IPS DF 6.9 (cell line): ENCODE measurements around the gene ZNF837.
A peak's percentile ranks its signal among the peaks of the same experiment; 100 is the strongest.

Experiments
- DNase-seq: peaks from one replicate; pipeline ENCODE4 v3.0.0-alpha.2; 2013; ENCODE audit warnings: low read depth, low spot score
- H3K27ac ChIP-seq: one replicate; pipeline ENCODE4 v1.5.1; 2013; ENCODE audit warnings: low read length, control low read depth
- H3K27me3 ChIP-seq: 2 replicates; pipeline ENCODE4 v1.6.1; 2013; ENCODE audit warnings: mild to moderate bottlenecking, low read length; ENCODE audit not compliant: control insufficient read depth, insufficient read depth
- H3K36me3 ChIP-seq: 2 replicates; pipeline ENCODE4 v1.6.1; 2013; ENCODE audit warnings: low read length; ENCODE audit not compliant: control insufficient read depth, insufficient read depth
- H3K4me1 ChIP-seq: 2 replicates; pipeline ENCODE4 v1.6.1; 2013; ENCODE audit warnings: low read length; ENCODE audit not compliant: control insufficient read depth, insufficient read depth
- H3K4me3 ChIP-seq: 2 replicates; pipeline ENCODE4 v1.5.1; 2013; ENCODE audit warnings: mild to moderate bottlenecking, low read length
- H3K9me3 ChIP-seq: 2 replicates; pipeline ENCODE4 v1.6.1; 2013; ENCODE audit warnings: low read length, inconsistent platforms; ENCODE audit not compliant: control insufficient read depth, insufficient read depth
- WGBS: extraction: QIAGEN DNeasy Blood & Tissue Kit; methylation state at CpG from one replicate; pipeline ENCODE4 v1.1.7; 2013; ENCODE audit warnings: mixed read lengths, missing lambda C conversion rate; ENCODE audit not compliant: insufficient read length, insufficient coverage; 5-methylcytosine and 5-hydroxymethylcytosine counted together

Gene ZNF837

GRCh38 chr19:58395979-58396627 lies 15.3 kb upstream of the ZNF837 start:
- Histone ChIP-seq H3K27ac (no peak overlapping the region), H3K27me3 (no peaks in the 10 kb centered on the region; the same call in 1 of the 2 replicates), H3K9me3 (no peaks in the 10 kb centered on the region), H3K4me1 (peaks cover 10% of the 10 kb centered on the region; the same call in 1 of the 2 replicates), H3K36me3 (peaks cover 23% of the 10 kb centered on the region), H3K4me3 (peak overlapping the region; percentile 18; the same call in 1 of the 2 replicates)
- DNase-seq: no peak
- WGBS: no CpG with 5 or more reads among the region's 75 CpGs

- no CpG with 5 or more reads among the region's 21 CpGs for WGBS
- Histone ChIP-seq H3K36me3 (peaks cover 23% of the 10 kb centered on the region), H3K4me1 (peaks cover 8% of the 10 kb centered on the region; the same call in 1 of the 2 replicates), H3K9me3 (no peaks in the 10 kb centered on the region), H3K4me3 (peak within 1 kb of the TSS; percentile 21; the same call in 1 of the 2 replicates), H3K27ac (no peak within 1 kb of the TSS), H3K27me3 (no peaks in the 10 kb centered on the region; the same call in 1 of the 2 replicates)
- no peak for DNase-seq
Observed at GRCh38 chr19:58395220-58395978, 14.6 kb upstream of the ZNF837 start, which contains the start of gene RNF225. Gene RNF225, plus strand, starts transcription at chr19:58395656. Its CDS starts 434 bp downstream, at chr19:58396090.

- no peak overlapping the region for H3K27ac ChIP-seq
- H3K4me1 ChIP-seq: peaks cover 8% of the 10 kb centered on the region; the same call in 1 of the 2 replicates
- WGBS: no CpG with 5 or more reads among the region's 3 CpGs
- no peaks in the 10 kb centered on the region; the same call in 1 of the 2 replicates for H3K27me3 ChIP-seq
- H3K4me3 ChIP-seq: no peak overlapping the region
- no peak for DNase-seq
- no peaks in the 10 kb centered on the region for H3K9me3 ChIP-seq
- peaks cover 23% of the 10 kb centered on the region for H3K36me3 ChIP-seq
Observed at GRCh38 chr19:58394821-58395219, 14.0 kb upstream of the ZNF837 start.

GRCh38 chr19:58393725-58394033 lies 12.8 kb upstream of the ZNF837 start:
- Histone ChIP-seq H3K4me3 (no peak overlapping the region), H3K9me3 (no peaks in the 10 kb centered on the region), H3K4me1 (peaks cover 8% of the 10 kb centered on the region; the same call in 1 of the 2 replicates), H3K27me3 (no peaks in the 10 kb centered on the region; the same call in 1 of the 2 replicates), H3K27ac (no peak overlapping the region), H3K36me3 (peaks cover 25% of the 10 kb centered on the region)
- no peak for DNase-seq
- no CpG with 5 or more reads among the region's 4 CpGs for WGBS

GRCh38 chr19:58392945-58393724 lies 12.3 kb upstream of the ZNF837 start:
- H3K4me3 ChIP-seq: no peak overlapping the region
- H3K27me3 ChIP-seq: no peaks in the 10 kb centered on the region; the same call in 1 of the 2 replicates
- H3K4me1 ChIP-seq: peaks cover 8% of the 10 kb centered on the region; the same call in 1 of the 2 replicates
- WGBS: no CpG with 5 or more reads among the region's 26 CpGs
- no peaks in the 10 kb centered on the region for H3K9me3 ChIP-seq
- no peak overlapping the region for H3K27ac ChIP-seq
- DNase-seq: no peak
- H3K36me3 ChIP-seq: peaks cover 27% of the 10 kb centered on the region

GRCh38 chr19:58388175-58388526 lies 7.3 kb upstream of the ZNF837 start:
- WGBS: no CpG with 5 or more reads among the region's 3 CpGs
- H3K27me3 ChIP-seq: no peaks in the 10 kb centered on the region
- no peaks in the 10 kb centered on the region for H3K9me3 ChIP-seq
- H3K4me1 ChIP-seq: peaks cover 6% of the 10 kb centered on the region
- peaks cover 11% of the 10 kb centered on the region for H3K36me3 ChIP-seq
- peak overlapping the region; percentile 77; the same call in 1 of the 2 replicates for H3K4me3 ChIP-seq
- no peak for DNase-seq
- H3K27ac ChIP-seq: no peak overlapping the region

- H3K4me3 ChIP-seq: peak overlapping the region; percentile 77
- H3K9me3 ChIP-seq: no peaks in the 10 kb centered on the region
- H3K27me3 ChIP-seq: no peaks in the 10 kb centered on the region
- DNase-seq: no peak
- peaks cover 6% of the 10 kb centered on the region for H3K4me1 ChIP-seq
- H3K27ac ChIP-seq: no peak overlapping the region
- peaks cover 6% of the 10 kb centered on the region; the same call in 1 of the 2 replicates for H3K36me3 ChIP-seq
- no CpG with 5 or more reads among the region's 39 CpGs for WGBS
Observed at GRCh38 chr19:58387338-58388174, 6.7 kb upstream of the ZNF837 start.

- H3K27me3 ChIP-seq: no peaks in the 10 kb centered on the region
- H3K27ac ChIP-seq: no peak within 1 kb of the TSS
- peak within 1 kb of the TSS; percentile 77 for H3K4me3 ChIP-seq
- DNase-seq: no peak
- H3K36me3 ChIP-seq: peaks cover 6% of the 10 kb centered on the region; the same call in 1 of the 2 replicates
- no peaks in the 10 kb centered on the region for H3K9me3 ChIP-seq
- peaks cover 6% of the 10 kb centered on the region for H3K4me1 ChIP-seq
- no CpG with 5 or more reads among the region's 64 CpGs for WGBS
Observed at GRCh38 chr19:58386576-58387337, 5.9 kb upstream of the ZNF837 start, which contains the start of gene RPS5. Gene RPS5, plus strand, starts transcription at chr19:58387269. Its CDS starts 869 bp downstream, at chr19:58388138.

- H3K36me3 ChIP-seq: peaks cover 6% of the 10 kb centered on the region; the same call in 1 of the 2 replicates
- WGBS: no CpG with 5 or more reads among the region's 36 CpGs
- peaks cover 6% of the 10 kb centered on the region for H3K4me1 ChIP-seq
- no peaks in the 10 kb centered on the region for H3K9me3 ChIP-seq
- H3K27me3 ChIP-seq: no peaks in the 10 kb centered on the region
- DNase-seq: no peak
- no peak overlapping the region for H3K27ac ChIP-seq
- peak overlapping the region; percentile 75 for H3K4me3 ChIP-seq
Observed at GRCh38 chr19:58385891-58386575, 5.2 kb upstream of the ZNF837 start.
